WTC11 (cell line): ENCODE data around the gene CRELD2. TPM values are rescaled to one million over a fixed set of nuclear protein-coding genes. Genes with fewer than 3 reads are reported as not detected.
"Not testable (repeated sequence)": the region's sequence is repeated elsewhere in the genome, so short reads cannot be mapped to it uniquely, and the experiment has no call there.

Experiments
- ATAC-seq: fragments of 200-7000 bp; cut with Tn5 transposase; 2 replicates; pipeline ENCODE4 v1.10.0; 2021; ENCODE audit warnings: mild to moderate bottlenecking, moderate library complexity
- CTCF ChIA-PET: fragments of 300-600 bp; sonication (Branson Sonifier 250); formaldehyde crosslinking; loops from one replicate; lab custom pipeline; 2021; ENCODE audit warnings: antibody characterized with exemption; lab: Charles Lee
- POLR2A ChIA-PET: fragments of 350-600 bp; sonication (Branson Sonifier 250); formaldehyde crosslinking; loops from one replicate; lab custom pipeline; 2021; ENCODE audit warnings: antibody characterized with exemption; lab: Charles Lee
- DNase-seq: peaks from one replicate; pipeline ENCODE4 v3.0.0; 2021; ENCODE audit warnings: low spot score
- H3K27ac Mint-ChIP-seq: 2 replicates; pipeline ENCODE4 v1.8.0; 2021; ENCODE audit warnings: mixed read lengths
- H3K27me3 Mint-ChIP-seq: 2 replicates; pipeline ENCODE4 v1.8.0; 2021; ENCODE audit warnings: low read depth, mild to moderate bottlenecking, moderate library complexity, mixed read lengths
- H3K36me3 Mint-ChIP-seq: 2 replicates; pipeline ENCODE4 v1.8.0; 2021; ENCODE audit warnings: mixed read lengths
- H3K4me1 Mint-ChIP-seq: 2 replicates; pipeline ENCODE4 v1.8.0; 2022; ENCODE audit warnings: mixed read lengths
- H3K4me3 Mint-ChIP-seq: 2 replicates; pipeline ENCODE4 v1.8.0; 2021; ENCODE audit warnings: mild to moderate bottlenecking, moderate library complexity, mixed read lengths
- H3K9me3 Mint-ChIP-seq: 2 replicates; pipeline ENCODE4 v1.8.0; 2021; ENCODE audit warnings: mixed read lengths
- ATF3 ChIP-seq: sonication (generic); formaldehyde crosslinking; conservative IDR thresholded peaks from 2 replicates; pipeline ENCODE4 v1.8.1; 2022; ENCODE audit warnings: mild to moderate bottlenecking, missing genetic modification reagents
- CREB1 ChIP-seq: sonication (generic); formaldehyde crosslinking; IDR thresholded peaks from 2 replicates; pipeline ENCODE4 v1.8.0; 2023; ENCODE audit warnings: mild to moderate bottlenecking, missing genetic modification reagents
- ELF4 ChIP-seq: sonication (generic); formaldehyde crosslinking; IDR thresholded peaks from 2 replicates; pipeline ENCODE4 v1.8.1; 2022; ENCODE audit warnings: low read depth, mild to moderate bottlenecking, moderate library complexity, missing genetic modification reagents
- EMX1 ChIP-seq: fragments of 250-450 bp; sonication (Bioruptor Pico); IDR thresholded peaks from 2 replicates; pipeline ENCODE4 v1.8.0; 2021; ENCODE audit warnings: mild to moderate bottlenecking
- FOXJ3 ChIP-seq: sonication (generic); formaldehyde crosslinking; IDR thresholded peaks from 2 replicates; pipeline ENCODE4 v1.9.0; 2021; ENCODE audit warnings: missing genetic modification reagents, mild to moderate bottlenecking, borderline replicate concordance
- FOXK1 ChIP-seq: sonication (generic); formaldehyde crosslinking; IDR thresholded peaks from 2 replicates; pipeline ENCODE4 v1.8.0; 2022; ENCODE audit warnings: mild to moderate bottlenecking, moderate library complexity, missing genetic modification reagents
- FOXP4 ChIP-seq: sonication (generic); formaldehyde crosslinking; IDR thresholded peaks from 2 replicates; pipeline ENCODE4 v1.8.0; 2022; ENCODE audit warnings: mild to moderate bottlenecking, missing genetic modification reagents
- HMGA2 ChIP-seq: fragments of 250-450 bp; sonication (Bioruptor Pico); IDR thresholded peaks from 2 replicates; pipeline ENCODE4 v1.4.0; 2021; ENCODE audit warnings: mild to moderate bottlenecking, moderate library complexity
- KAT7 ChIP-seq: sonication (generic); formaldehyde crosslinking; IDR thresholded peaks from 2 replicates; pipeline ENCODE4 v1.8.1; 2023; ENCODE audit warnings: missing genetic modification reagents, mild to moderate bottlenecking, borderline replicate concordance
- MAX ChIP-seq: sonication (generic); formaldehyde crosslinking; IDR thresholded peaks from 2 replicates; pipeline ENCODE4 v1.8.0; 2022; ENCODE audit warnings: mild to moderate bottlenecking, missing genetic modification reagents
- MXD4 ChIP-seq: fragments of 250-450 bp; sonication (Bioruptor Pico); IDR thresholded peaks from 2 replicates; pipeline ENCODE4 v1.8.0; 2021; ENCODE audit warnings: mild to moderate bottlenecking, moderate library complexity, borderline replicate concordance
- NR1H2 ChIP-seq: sonication (generic); formaldehyde crosslinking; IDR thresholded peaks from 2 replicates; pipeline ENCODE4 v1.9.0; 2021; ENCODE audit warnings: mild to moderate bottlenecking, moderate library complexity, missing genetic modification reagents
- NR2C2 ChIP-seq: sonication (generic); formaldehyde crosslinking; IDR thresholded peaks from 2 replicates; pipeline ENCODE4 v1.8.0; 2022; ENCODE audit warnings: mild to moderate bottlenecking, missing genetic modification reagents
- SMAD3 ChIP-seq: sonication (generic); formaldehyde crosslinking; IDR thresholded peaks from 2 replicates; pipeline ENCODE4 v1.8.0; 2022; ENCODE audit warnings: missing genetic modification reagents, mild to moderate bottlenecking, borderline replicate concordance
- USF1 ChIP-seq: sonication (generic); formaldehyde crosslinking; IDR thresholded peaks from 2 replicates; pipeline ENCODE4 v1.8.0; 2022; ENCODE audit warnings: mild to moderate bottlenecking, missing genetic modification reagents
- ZNF317 ChIP-seq: sonication (generic); formaldehyde crosslinking; IDR thresholded peaks from 2 replicates; pipeline ENCODE4 v1.8.1; 2023; ENCODE audit warnings: low read depth, mild to moderate bottlenecking, moderate library complexity, missing genetic modification reagents, borderline replicate concordance
- ZNF416 ChIP-seq: fragments of 250-450 bp; sonication (Bioruptor Pico); IDR thresholded peaks from 2 replicates; pipeline ENCODE4 v1.9.0; 2021; ENCODE audit warnings: mild to moderate bottlenecking, inconsistent platforms
- ZNF423 ChIP-seq: fragments of 250-450 bp; sonication (Bioruptor Pico); IDR thresholded peaks from 2 replicates; pipeline ENCODE4 v2.1.2; 2022; ENCODE audit warnings: mild to moderate bottlenecking, moderate library complexity
- ZNF671 ChIP-seq: fragments of 250-450 bp; sonication (Bioruptor Pico); IDR thresholded peaks from 2 replicates; pipeline ENCODE4 v1.8.0; 2021; ENCODE audit warnings: mild to moderate bottlenecking
- total RNA-seq: library from RNA; stranded (reverse); gene quantifications from 3 replicates; pipeline ENCODE4 v1.2.3, GENCODE V29; 2021

CRELD2 gene
- total RNA-seq, 1 experiment from 2014 or later: 42.8 TPM

- Mint-ChIP-seq H3K4me3 (no peak overlapping the region), H3K27me3 (no peaks in the 10 kb centered on the region; the same call in 1 of the 2 replicates), H3K27ac (no peak overlapping the region), H3K36me3 (peaks cover 3% of the 10 kb centered on the region), H3K9me3 (peaks cover 8% of the 10 kb centered on the region), H3K4me1 (peaks cover 8% of the 10 kb centered on the region)
- TF ChIP-seq ZNF317 (CRISPR knock-in tag) (no peak), ATF3 (CRISPR knock-in tag) (no peak), NR2C2 (CRISPR knock-in tag) (no peak), ZNF416 (CRISPR knock-in tag) (no peak), KAT7 (no peak), MXD4 (CRISPR knock-in tag) (no peak), ELF4 (CRISPR knock-in tag) (no peak), NR1H2 (CRISPR knock-in tag) (no peak), FOXJ3 (CRISPR knock-in tag) (no peak), USF1 (CRISPR knock-in tag) (no peak), SMAD3 (CRISPR knock-in tag) (no peak), EMX1 (CRISPR knock-in tag) (no peak), ZNF671 (CRISPR knock-in tag) (no peak), FOXP4 (CRISPR knock-in tag) (no peak), HMGA2 (no peak), MAX (CRISPR knock-in tag) (no peak), CREB1 (CRISPR knock-in tag) (no peak), ZNF423 (no peak), FOXK1 (CRISPR knock-in tag) (no peak)
- CTCF ChIA-PET: no interaction called here
- ATAC-seq: no peak
- DNase-seq: no peak
- POLR2A ChIA-PET: no interaction called here
Measured at GRCh38 chr22:49944399-49944891, 26.0 kb downstream of the CRELD2 start.

- POLR2A ChIA-PET, H3K36me3 Mint-ChIP-seq, H3K27ac Mint-ChIP-seq, ATAC-seq, H3K4me3 Mint-ChIP-seq, H3K9me3 Mint-ChIP-seq, H3K4me1 Mint-ChIP-seq, H3K27me3 Mint-ChIP-seq, DNase-seq: not testable (repeated sequence)
- CTCF ChIA-PET: interaction anchor here (0.6 kb wide), 1 partner anchor 688 kb away, joined by 3 read pairs; no protein-coding TSS in a partner anchor
Measured at GRCh38 chr22:49945042-49945794, 26.8 kb downstream of the CRELD2 start.

GRCh38 chr22:49946612-49947295, 28.3 kb downstream of the CRELD2 start:
- no peak overlapping the region for H3K4me3 Mint-ChIP-seq

More at GRCh38 chr22:49946612-49947295, 28.3 kb downstream of the CRELD2 start:
- Mint-ChIP-seq H3K9me3 (no peaks in the 10 kb centered on the region), H3K27ac (no peak overlapping the region), H3K36me3 (no peaks in the 10 kb centered on the region), H3K27me3 (no peaks in the 10 kb centered on the region), H3K4me1 (peaks cover 8% of the 10 kb centered on the region)
- no peak for TF ChIP-seq NR2C2 (CRISPR knock-in tag)
- peak; percentile 46 for TF ChIP-seq ZNF423
- ChIA-PET POLR2A (interaction anchor here (1.0 kb wide), 1 partner anchor 11 kb away, joined by 4 read pairs; no protein-coding TSS in a partner anchor), CTCF (interaction anchor here (0.6 to 2.3 kb wide), 6 partner anchors 13 to 83 kb away, joined by 3 to 11 read pairs (median 4); no protein-coding TSS in a partner anchor)
- ATAC-seq (no peak; the same call in 1 of the 2 replicates), DNase-seq (no peak)
